Dedifferentiated amniotic fluid mesenchymal stem cell (primary cell): ENCODE data around the gene WDR72.
"Not testable (repeated sequence)": the region's sequence is repeated elsewhere in the genome, so short reads cannot be mapped to it uniquely, and the experiment has no call there.

Source experiments
- DNase-seq: peaks from one replicate; pipeline ENCODE4 v3.0.0-alpha.2; 2016; ENCODE audit errors: extremely low spot score

WDR72 gene

GRCh38 chr15:53590380-53590779 is 169.1 kb downstream of the WDR72 start:
- no peak for DNase-seq

DNA sequence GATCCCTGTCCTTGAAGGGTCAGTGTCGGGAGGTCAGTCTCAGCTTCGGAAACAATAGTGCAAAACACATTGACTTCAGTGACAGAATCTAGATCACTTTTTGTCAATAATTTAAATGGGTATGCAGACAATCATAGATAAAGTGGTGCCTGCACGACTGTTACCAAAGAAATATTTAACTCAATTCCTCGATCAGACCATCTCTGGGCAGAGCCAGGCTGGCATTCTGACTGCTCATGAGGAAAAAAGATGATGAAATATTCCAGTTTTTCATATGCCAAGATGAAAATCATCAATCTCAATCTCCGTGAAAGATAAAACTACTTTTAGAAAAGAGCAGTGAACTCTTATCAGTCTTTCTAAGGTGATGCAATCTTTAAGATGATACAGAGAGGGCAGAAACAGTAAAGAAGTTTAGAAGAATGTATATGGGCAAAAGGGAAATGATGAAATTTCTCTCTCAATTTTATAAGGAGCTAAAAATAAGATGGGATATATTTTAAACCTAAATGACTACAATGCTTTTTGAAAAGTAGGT is 169.9 kb downstream of the WDR72 start:
- DNase-seq, result no peak

- DNase-seq, result no peak
Measured at GRCh38 chr15:53588773-53589172, 170.7 kb downstream of the WDR72 start.

- no peak for DNase-seq
Measured at GRCh38 chr15:53586799-53587198, 172.7 kb downstream of the WDR72 start.

GRCh38 chr15:53581513-53581912 is 177.9 kb downstream of the WDR72 start:
- no peak for DNase-seq

DNA sequence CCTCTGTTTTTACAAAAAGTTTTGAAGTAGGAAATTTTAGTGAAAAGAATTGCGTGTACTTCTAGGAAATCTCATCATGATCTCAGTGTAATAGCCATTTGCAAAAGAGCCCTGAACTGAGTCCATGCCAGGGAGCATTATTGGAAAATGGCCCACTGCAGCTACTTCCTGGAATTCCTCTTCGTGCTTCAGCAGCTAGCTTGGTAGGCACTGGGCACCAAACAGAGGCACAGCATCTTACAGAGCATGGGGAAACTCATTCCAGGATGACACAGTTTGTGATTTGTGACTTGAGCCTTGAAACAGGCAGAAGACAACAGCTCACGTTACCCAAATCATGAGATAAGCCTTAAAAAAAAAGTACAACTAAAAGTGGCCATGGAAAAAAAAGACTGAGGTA is 179.1 kb downstream of the WDR72 start:
- no peak for DNase-seq

- no peak for DNase-seq
Measured at GRCh38 chr15:53576841-53577240, 182.6 kb downstream of the WDR72 start.

DNA sequence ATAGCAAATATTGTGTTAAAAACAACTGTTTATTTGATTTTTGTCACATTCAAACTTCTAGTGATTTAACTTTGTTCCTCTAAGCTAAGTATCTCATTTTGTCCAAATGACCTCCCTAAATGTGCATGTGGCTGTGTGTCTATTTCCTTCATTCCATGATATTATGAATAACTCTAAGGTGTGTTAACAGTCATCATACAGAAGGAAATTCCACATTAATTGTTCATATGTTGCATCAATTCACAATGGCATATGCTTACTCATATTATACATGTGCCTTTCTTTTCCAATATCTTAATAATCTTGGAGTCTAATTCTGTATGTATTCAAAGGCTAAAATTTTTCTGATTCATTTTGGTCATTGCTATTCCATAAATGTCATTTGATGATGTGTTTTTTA is 186.4 kb downstream of the WDR72 start:
- no peak for DNase-seq

DNA sequence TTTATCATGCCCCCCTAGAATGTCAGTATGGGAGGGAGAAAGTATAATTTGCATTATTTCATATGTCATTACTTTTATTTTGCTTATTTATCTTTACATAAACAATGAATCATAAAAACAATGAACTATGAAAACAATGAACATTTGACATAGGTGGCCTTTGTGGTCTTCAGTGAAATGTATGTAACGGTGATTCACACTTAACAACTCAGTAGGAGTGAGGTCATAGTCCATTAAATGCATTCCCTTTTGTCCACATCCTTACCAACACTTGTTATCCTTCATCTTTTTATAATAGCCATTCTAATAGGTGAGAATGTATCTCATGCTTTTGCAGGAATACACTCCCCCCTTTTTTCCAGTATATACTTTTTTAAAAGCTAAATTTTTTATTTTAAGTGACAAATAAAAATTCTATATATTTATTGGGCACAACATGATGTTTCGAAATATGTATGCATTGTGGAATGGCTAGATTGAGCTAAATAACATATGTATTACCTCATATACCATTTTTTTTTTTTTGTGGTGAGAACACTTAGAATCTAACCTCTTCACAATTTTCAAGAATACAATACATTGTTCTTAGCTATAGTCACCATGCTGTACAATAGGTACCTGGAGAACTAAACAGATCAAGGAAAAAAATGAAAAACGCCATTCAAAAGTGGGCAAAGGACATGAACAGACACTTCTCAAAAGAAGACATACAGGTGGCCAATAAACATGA is 189.5 kb downstream of the WDR72 start:
- DNase-seq, result no peak

DNA sequence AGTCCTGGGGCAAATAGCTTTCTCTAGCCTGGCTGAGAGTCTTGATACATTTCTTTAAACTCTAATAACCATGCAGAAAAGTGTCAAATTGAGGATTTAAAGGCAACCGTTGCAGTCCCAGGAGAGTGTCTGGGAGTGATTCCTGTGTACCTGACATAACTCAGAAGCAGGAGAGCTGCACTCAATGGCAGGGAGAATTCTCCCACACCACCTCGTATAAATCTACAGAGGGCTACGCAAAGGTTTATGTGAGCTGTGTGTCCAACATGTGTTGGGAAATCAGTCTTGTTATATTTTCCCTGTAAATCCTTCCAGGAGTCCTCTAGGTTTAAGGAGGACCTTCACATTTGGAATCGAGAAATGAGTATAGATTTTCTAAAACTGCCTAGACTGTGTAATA is 192.6 kb downstream of the WDR72 start:
- DNase-seq, result no peak

GRCh38 chr15:53565721-53566120 is 193.7 kb downstream of the WDR72 start:
- DNase-seq, result no peak

DNA sequence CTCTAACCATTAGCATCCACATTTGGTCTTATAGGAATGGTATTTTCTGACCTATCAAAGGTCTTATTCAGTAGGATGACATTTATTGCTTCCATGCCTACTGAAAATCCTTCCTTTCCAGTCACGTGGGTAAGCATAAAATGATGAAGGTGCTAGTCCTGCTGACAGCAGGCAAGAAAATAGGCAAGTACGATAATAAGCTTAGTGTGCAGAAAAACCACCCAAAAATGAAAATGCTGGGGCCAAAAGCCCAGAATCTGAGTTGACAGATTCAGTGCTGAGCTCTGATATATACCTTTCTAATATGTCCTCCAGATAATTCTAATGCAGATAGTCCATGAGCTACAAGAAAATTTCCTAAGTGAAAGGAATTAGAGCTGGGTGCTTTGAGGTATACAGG is 194.8 kb downstream of the WDR72 start:
- no peak for DNase-seq

DNA sequence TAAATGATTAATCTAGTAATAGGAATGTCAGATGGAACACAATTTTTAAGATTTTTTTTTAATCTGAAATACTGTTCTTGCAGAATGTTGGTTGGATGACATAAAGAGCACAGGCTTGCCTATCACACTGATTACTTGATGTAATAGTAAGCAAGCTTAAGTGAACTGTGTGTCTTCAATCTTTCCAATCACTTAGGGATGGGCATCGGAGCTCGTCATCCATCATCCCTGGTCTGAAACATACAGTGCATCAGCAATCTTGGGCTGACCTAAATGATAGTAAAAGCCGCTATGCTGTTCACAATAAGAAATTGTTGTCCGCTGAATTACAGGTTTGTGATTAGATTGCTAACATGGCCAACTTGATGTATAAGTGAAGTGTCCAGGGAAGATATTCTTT is 195.8 kb downstream of the WDR72 start:
- DNase-seq, result no peak

DNA sequence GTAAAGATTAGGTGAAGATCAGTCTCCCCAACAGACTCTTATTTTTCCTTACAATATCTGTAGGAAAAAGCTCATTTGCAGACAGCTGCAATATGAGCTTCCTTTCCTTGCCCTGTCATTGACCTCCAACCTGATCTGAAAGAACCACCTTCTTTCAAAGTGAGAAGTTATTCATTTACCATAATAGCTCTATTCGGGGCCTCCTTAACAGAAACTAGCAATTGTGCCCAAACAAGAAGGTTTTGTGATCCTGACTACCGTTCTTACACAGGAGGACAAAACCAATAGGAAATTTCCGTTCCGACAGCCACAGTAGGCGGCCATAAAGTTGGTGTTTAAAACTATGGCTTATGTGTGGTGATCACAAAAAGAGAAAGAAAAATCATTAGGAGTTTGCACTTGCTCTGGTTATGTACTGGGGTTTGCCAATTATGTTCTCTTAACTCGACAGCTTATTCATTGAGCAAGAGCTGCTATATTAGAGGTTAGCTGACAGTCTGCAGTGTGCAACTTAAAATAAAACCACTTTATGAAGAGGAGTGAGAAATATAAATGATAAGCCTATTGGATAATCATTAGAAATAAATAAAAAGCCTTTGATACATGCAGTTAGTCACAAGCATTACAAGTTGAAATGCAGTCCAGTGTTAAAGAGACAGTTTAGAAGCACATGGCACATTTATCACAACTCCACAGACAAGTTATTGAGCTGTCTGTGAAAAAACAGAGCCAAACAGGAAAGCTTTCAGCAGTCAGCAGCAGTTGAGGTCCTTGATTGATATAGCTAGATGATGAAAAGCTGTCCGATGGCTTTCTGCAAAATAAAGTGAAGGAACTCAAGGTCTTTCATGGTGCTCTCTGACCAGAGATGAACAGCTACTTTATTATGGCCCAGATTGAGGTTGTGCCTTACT is 199.8 kb downstream of the WDR72 start:
- DNase-seq, result no peak

- no peak for DNase-seq
Measured at GRCh38 chr15:53558384-53558783, 201.1 kb downstream of the WDR72 start.

GRCh38 chr15:53555226-53555625 is 204.2 kb downstream of the WDR72 start:
- DNase-seq, result no peak

GRCh38 chr15:53549697-53550305 is 209.7 kb downstream of the WDR72 start:
- no peak for DNase-seq

DNA sequence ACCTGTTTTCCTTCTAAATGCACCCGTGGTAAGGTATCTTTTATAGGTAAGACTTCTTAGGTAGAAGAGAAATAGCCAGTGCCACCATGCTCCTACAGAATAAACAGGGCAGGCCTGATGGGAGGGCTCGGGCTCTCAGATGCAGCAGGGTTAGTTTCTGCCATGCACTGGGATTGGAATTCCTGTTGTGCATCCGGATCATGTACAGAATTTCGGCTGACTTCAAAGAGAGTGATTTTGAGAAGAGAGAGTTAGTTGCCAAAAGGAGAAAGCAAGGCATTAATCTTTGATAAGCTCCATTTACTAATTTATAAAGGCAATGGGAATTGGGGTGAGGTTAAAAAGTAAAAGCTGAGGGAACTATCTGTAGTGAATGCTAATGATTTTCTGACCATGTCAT is 211.2 kb downstream of the WDR72 start:
- no peak for DNase-seq

- not testable (repeated sequence) for DNase-seq
Measured at GRCh38 chr15:53540626-53541300, 218.7 kb downstream of the WDR72 start.

DNA sequence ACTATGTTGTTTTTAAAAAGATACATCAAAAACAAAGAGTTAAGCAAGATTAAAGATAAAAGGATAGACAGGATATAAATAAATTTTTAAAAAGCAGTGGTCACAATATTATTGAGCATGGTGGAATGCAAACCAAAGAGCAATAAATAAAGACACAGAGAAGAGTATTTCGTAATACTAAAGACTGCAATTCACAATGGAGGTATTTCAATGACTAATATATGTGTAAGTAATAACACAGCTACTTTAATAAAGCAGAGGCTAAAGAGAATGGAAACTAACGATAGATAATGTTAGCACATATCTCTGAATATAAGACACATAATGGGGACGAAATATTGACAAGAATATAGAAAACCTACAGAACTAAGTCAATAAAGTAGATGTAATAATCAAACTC is 219.6 kb downstream of the WDR72 start:
- DNase-seq, result no peak

DNA sequence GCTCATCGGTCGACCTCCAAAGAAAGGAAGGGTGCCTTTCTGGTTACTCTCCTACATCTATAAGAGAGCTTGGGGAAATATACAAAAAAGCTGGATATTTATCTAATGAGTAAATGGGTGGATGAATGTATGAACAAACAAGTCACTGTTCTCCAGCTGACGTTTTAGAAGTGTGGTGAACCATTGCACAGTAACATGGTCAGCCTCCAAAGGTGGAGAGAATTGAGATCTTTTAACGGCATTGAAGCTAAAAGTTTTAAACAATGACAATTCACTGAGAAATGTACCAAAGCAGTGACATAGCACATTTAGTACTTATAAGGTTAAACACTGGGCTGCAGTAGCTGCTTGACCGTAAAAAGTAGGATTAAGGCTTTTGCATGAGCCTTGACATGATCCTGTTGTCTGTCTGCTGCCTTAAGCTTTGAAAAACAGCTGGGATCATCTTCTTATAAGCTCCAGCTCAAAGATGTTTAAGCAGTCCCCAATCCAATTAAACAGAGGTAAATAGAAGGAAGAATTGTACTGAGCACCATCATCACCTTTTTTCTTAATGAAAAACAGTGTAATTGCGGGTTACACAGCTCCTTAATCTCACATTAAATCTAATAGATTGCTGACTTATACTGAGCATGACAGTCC is 222.9 kb downstream of the WDR72 start:
- no peak for DNase-seq
